CD4-positive, alpha-beta T cell treated with Interleukin-12 subunit alpha and Interleukin-12 subunit beta, for 1 hour (primary cell): Measurements from ENCODE around the gene VPS39.
"Not testable (repeated sequence)": the region's sequence is repeated elsewhere in the genome, so short reads cannot be mapped to it uniquely, and the experiment has no call there.

Experiments
- DNase-seq: peaks from one replicate; pipeline ENCODE4 v3.0.0-alpha.2; 2020

The VPS39 gene, protein sequence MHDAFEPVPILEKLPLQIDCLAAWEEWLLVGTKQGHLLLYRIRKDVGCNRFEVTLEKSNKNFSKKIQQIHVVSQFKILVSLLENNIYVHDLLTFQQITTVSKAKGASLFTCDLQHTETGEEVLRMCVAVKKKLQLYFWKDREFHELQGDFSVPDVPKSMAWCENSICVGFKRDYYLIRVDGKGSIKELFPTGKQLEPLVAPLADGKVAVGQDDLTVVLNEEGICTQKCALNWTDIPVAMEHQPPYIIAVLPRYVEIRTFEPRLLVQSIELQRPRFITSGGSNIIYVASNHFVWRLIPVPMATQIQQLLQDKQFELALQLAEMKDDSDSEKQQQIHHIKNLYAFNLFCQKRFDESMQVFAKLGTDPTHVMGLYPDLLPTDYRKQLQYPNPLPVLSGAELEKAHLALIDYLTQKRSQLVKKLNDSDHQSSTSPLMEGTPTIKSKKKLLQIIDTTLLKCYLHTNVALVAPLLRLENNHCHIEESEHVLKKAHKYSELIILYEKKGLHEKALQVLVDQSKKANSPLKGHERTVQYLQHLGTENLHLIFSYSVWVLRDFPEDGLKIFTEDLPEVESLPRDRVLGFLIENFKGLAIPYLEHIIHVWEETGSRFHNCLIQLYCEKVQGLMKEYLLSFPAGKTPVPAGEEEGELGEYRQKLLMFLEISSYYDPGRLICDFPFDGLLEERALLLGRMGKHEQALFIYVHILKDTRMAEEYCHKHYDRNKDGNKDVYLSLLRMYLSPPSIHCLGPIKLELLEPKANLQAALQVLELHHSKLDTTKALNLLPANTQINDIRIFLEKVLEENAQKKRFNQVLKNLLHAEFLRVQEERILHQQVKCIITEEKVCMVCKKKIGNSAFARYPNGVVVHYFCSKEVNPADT

DNA sequence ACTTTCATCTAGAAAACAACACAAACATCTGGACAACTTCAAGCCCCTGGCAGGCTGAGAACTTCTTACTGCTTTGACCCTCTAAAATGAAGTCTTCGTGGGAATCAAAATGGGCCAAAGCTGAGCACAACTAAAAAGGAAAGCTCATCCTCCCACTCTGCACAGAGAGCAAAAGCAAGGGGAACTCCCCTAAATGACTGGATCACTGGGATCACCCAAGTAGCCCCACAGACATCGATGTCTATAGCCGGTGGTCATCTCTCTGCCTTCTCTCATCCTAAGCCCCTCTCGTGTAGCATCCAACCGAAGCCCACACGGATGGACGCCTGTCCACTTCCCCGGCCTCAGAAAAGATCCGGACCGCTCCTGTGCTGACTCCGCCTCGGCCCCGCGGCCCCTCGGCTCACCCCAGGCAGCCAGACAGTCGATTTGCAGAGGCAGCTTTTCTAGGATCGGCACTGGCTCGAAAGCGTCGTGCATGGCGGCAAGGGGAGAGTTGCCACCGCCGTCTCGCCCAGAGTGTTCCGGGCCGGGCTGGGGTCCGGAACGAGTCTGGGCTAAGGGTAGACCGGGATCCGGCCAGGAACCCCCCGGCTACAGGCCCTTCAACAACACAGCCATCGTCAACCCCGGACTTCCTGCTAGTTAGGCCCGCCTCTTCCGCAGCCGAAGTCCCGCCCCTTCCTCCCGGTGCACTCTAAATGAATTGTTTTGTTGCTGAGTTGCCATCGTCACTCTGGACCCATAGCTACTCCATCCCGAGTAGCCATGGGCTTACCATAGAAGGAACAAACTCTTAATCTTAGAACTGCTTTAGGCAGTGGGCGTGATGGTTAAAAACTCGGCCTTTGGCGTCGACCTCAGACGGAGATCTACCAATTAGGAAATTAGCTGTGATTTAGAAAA lies at the start of gene VPS39:
VPS39 (minus strand) TSS at position 631 of the 906 bp plus-strand sequence; CDS start at position 480, 151 bp downstream.
- DNase-seq = peak; percentile 87

DNA sequence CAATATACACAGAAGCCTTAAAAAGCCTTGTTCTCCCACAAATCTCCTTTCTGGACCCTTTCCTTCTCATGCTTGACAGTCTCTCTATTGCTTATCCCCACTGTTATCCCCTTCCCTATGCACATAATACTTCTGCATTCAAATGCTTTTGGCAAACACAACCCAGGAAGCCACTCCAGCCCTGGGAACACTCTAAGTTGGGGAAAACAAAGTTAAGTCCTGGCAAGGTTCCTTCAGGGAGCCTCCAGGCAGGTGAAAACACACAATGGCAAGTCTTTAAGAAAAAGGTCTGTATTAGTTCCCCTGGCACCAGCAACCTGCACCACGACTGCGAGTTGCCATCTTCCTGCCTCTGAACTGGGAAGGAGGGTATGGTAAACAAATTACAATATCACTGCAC lies 45.2 kb upstream of the VPS39 start:
- no peak for DNase-seq

DNA sequence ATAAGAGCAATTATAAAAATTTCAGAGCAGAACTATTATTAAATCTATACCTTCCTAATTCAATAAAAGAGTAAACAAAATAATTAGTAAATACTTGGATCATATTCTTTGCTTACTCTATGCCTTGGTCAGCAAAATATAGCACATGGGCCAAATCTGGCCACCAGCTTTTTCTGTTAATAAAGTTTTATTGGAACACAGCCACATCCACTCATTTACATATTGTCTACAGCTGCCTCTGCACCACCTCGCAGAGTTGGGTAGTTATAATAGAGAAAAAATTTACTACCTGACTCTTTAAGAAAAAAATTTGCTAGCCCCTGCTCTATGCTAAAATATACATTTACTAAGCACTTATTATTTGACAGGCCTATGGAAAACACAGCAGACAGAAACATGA lies 32.7 kb upstream of the VPS39 start:
- no peak for DNase-seq

DNA sequence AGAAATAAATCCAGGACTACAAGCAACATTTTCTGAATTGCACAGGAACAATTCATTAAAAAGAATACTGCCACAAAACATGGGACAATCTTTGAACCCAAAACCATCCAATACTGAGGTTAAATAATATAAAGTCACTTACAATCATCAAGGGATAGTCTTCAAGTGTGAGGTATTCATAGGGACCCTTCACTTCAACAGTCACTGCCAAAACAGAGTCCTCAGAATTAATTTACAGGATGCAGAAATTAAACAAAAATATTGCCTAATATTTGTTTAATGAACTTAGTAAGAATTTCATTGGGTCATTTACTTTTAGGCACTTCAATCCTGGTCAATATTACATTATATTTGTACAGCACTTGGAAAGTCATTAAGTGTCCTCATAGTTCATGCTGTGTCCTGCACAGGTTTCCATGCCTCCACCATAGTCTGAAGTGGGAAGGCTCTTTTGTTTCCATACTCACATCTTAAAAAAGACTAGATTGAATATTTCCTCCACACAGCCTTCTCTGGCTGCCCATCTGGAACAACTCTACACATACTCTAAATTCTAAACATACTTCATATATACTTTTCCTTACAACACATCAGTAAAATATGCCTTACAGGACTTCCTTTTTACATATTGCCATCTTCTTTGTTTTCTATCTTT lies 31.6 kb upstream of the VPS39 start:
- no peak for DNase-seq

DNA sequence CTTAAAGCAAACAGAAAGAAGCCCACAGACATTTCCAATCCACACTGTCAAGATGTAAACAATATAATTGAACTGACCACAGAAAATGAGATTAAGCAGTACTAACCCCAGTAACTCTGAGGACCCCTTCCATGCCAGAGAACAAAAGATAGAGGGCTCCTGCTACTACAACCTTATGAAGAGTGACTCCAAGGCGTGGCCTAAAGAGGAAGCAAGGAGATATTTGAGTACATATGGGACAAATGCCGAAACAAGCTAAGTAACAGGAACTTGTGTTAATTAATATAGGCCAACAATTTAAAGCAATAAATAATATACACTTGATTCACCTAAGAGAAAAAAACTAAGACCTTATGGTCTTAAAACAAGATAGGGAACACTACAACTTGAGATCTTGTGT lies 25.0 kb upstream of the VPS39 start:
- DNase-seq = no peak

DNA sequence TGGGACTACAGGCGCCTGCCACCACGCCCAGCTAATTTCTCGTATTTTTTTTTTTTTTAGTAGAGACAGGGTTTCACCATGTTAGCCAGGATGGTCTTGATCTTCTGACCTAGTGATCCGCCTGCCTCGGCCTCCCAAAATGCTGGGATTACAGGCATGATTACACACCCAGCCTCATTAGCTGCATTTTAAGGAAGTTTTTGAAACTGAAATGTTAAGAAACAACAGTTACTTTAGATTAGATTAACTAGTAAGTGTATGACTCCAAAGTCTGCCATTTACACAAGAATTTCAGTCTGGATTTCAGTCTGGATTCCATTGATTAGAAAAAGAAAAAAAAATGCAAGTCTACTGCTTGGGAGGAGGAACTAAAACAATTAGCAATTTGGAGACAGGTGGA lies 24.5 kb upstream of the VPS39 start:
- DNase-seq = no peak

DNA sequence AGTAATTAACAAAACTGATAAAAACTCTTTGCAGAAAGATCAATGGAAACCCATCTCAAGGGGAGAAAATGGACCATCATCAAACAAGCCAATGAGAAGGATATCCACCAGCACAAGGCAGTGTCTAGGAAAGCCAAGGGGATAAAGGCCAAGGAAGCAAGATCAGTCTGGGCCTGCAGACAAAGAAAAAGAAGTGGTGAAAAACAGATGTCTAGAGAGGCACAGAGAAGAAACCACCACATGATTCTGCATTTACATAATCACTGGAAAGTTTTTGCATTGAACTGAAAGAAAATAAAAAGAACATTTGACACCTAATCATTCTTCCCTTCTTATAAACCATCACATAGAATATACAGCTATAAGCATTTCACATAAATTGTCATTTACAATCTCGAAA lies 23.0 kb upstream of the VPS39 start:
- no peak for DNase-seq

DNA sequence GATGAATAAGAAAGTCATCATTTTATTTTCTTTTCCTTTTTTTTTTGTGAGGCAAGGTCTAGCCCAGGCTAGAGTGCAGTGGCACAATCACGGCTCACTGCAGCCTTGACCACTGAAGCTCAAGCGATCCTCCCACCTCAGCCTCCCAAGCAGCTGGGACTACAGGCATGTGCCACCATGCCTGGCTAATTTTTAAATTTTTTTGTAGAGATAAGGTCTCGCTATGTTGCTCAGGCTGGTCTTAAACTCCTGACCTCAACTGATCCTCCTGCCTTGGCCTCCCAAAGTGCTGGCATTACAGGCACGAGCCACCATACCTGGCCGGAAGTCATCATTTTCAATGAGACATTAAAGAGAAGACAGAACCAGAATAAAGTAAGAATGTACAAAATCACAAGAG lies 20.9 kb upstream of the VPS39 start:
- DNase-seq = not testable (repeated sequence)

DNA sequence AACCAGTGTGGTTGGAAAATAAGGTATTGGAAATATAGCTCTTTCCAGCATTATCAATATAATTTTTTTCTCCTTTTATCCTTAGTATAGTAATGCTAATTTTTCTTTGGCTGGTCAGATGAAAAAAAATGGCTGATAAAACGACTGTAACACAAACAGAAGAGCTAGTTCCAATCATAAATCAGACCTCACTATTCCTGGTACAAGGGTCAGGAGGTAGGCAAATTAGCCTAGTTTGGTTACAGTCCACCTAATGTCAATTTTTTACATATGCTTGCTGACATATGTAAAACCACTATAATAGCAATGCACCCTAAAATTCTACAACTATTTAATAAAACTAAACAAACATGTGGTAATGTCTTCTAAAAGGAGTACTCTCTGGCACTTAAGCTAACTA lies 19.9 kb upstream of the VPS39 start:
- DNase-seq = no peak

DNA sequence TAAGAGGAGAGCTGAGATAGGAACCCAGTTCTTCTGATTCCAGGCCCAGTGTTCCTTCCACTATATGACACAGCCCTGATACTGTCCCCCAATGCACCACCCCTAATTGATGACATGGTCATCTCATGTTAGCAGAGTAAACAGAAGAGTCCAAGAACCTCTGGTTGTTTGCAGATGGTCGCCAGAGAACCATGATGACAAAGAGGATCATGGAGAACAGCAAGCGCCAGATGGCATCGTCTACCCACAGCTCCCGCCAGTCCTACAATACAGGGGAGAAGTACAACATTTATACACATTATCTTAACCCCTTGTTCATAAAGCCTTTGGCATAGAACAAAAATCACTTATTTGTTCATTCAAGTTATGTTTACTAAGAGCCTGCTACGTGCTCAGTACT lies 18.5 kb upstream of the VPS39 start:
- no peak for DNase-seq

DNA sequence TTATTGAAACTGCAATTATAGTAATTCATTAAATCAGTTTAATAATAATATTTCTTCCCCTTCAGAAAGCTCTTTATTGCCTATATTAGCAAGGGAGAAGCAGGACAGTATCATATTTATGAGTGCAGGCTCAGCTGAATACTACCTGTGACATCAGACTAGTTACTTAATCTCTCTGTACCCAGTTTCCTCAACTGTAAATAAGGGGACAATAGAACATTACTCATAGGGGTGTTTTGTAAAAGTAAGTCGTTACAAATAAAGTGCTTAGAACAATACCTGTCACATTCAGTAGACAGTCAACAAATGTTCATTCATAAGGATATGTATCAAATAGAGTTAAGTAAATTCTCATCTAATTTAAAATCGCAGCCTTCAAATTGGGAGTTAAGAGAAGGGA lies 12.1 kb upstream of the VPS39 start:
- DNase-seq = no peak

DNA sequence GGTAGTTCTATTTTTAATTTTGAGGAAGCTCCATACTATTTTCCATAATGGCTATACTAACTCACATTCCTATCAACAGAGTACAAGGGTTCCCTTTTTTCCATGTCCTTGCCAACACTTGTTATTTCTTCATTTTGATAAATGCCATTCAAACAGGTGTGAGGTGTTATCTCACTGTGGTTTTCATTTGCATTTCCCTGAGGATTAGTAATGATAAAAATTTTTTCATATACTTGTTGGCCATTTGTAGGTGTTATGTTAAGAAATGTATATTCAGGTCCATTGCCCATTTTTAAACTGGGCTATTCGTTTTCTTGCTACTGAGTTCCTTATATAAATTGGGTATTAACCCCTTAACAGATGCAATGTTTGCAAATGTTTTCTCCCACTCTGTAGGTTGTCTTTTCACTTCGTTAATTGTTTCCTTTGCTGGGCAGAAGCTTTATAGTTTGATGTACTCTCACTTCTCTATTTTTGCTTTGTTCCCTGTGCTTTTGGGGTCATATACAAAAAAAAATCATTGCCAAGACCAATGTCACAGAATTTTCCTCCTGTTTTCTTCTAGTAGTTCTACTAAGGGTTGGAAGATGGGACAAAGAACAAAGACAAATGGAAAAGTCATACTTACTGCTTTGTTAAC lies 11.0 kb upstream of the VPS39 start:
- DNase-seq = no peak

DNA sequence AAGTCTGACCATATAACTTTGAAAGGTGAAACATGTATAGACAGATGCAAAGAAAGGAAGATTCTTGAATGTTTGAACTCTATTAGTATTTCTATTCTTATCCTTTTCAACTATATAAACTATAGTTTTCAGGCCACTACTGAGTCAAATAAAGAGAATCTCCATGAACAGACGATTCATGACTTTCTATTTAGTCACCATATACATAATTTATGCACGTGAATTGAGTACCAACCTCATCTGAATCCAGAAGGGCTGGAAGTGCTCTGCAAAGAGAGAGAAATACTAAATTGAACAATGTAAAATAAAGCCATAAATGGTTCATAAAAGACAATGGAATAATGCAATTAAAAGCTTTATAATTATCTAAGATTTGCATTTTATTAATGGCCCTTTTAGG lies 9.5 kb upstream of the VPS39 start:
- no peak for DNase-seq

DNA sequence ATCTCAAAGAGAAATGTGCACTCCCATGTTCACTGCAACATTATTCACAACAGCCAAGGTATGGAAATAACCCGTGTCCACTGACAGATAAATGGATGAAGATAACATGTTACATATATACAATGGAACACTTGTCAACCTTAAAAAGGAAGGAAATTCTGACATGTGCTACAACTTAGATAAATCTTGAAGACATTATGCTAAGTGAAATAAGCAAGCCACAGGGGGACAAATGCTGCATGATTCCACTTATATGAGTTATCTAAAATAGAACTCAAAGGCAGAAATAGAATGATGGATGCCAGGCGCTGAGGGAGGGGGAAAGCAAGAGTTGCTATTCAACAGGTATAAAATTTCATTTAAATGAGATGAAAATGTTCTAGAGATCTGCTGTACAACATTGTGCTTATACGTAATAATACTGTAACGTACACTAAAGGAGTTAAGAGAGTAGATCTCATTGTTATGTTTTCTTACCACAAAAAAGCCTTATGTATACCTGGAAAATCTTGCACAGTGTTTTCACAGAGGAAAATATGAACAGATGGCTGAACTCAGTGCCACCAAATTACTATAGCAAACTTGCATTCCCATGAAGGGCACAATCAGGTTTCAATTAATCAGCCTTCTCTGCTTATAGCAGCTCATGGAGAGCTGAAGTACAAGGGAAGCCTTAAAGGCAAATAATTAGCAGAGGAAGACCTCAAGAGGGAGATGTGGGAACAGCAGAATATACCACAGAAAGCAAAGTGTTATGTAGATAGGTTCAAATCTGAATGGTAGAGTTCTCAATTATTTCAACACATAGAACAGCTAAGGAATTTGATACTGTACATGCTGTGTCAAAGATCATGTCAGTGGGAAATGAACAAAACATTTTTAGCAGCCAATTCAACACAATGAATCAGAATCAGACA lies 8.1 kb upstream of the VPS39 start:
- DNase-seq = no peak

DNA sequence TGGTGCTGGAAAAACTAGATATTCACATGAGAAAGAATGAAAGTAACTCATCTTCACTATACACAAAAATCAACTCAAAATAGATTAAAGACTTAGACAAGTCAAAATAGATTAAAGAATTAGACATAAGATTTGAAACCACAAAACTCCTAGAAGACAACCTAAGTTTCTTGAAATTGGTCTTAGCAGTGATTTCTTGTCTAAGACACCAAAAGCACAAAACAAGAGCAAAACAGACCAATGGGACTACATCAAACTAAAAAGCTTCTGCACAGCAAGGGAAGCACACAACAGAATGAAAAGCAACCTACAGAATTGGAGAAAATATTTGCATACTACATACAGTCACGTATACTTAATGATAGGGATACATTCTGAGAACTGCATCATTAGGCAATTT lies 6.5 kb upstream of the VPS39 start:
- no peak for DNase-seq

DNA sequence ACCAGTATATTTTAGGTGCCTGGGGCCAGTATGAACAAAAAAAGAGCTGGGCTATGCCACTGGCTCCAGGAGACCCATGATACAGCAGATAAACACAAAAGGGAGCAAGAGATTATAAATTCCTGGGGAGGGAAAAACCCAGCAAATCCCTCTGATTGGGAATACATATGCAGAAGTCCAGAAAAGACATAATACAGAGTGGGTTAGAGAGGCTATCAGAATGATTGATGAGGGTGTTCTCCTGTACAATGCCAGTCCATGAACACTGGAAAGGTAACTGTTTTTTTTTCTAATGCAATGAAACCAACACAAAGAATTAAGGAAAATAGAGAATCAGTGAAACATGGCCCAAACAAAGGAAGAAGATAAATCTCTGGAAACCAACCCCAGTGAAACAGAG lies 5.4 kb upstream of the VPS39 start:
- DNase-seq = no peak

DNA sequence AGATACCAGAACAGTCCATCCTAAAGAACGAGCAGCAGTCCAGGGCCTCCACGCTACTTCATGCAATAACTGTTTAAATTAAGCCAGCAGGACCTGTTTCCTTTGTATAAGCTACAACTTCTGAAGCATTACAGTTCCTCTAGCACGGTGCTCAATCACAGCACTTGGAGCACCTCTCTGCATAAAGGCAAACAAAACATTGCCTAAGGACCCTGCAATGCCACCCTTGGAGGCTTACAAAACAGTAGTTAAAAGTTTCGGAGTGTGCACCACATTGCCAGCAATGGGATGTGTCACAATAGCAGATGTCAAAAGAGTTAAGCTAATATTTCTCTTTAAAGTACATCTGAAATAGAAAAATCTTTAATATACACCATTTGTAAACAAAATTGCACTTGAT lies 2.6 kb upstream of the VPS39 start:
- no peak for DNase-seq

DNA sequence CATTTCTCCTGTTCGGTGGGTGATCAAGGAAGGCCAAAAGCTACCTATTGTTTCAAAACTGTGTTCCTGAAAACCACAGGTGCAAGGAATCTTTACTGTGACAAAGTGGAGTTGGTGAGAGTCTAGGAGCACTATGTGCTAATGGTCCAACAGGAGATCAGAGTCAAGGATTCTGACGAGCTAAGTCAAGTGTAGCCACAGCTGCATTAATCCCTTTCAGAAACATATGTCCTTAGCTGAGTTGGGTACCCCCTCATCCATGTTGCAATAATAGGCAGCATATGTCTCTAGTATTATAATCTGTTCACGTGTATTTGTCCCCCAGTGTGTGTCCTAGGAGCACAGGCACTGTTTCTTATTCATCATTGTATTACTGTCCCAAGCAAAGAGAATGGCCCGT lies 1.7 kb downstream of the VPS39 start:
- no peak for DNase-seq

DNA sequence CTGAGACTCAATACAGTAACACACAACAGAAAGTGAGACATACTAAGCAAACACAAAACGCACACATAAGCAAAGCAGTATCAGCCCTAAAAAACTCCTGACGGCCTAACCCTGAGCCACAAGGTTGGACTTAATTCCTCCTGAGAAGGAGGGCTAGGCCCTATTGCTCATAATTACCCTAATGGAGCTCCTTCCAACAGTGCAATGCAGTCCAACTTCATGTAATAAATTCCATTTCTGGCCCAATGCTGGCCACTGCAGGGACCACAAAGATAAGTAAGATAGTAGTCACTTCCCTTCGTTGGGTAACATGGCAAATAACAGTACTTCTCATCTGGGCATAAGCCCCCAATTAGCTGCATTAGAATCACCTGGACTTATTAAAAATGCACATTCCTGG lies 4.2 kb downstream of the VPS39 start:
- DNase-seq = no peak

DNA sequence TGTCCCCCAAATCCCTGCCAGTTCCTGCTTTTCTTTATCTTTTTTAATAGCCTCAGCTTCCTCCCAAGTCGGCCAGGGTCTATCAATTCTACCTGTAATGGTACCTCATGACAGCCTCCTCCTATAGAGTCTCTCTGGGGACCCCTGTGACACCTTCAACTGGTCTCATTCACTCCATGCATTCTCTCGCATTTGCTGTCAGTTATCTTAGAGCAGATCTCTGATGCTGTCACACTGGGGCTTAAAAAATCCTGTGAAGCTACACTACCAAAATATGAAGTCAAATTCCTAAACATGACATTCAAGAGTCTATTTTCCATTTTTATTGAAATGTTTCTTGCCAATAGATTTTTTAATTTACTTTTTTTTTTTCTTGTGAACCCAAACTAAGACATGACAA lies 5.5 kb downstream of the VPS39 start:
- no peak for DNase-seq

DNA sequence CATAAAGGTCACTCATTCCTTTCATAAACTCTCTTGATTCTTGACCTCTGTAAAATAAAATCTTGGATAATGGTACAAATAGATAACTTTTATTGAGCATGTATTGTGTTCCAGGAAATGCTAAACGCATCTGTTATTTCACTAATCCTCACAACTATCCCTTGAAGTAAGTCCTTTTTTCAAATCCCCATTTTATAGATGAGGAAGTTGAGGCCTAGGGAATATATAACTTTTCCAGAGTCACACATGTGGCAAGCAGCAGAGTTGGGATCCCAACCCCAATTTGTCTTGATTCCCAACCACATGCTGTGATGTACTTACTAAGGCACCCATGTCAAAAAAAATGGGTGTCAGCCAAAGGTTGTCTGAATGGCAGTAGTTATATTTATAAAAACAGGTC lies 6.3 kb downstream of the VPS39 start:
- DNase-seq = no peak
